Caco-2 (cell line): ENCODE results near the gene DSCAM. TPM values are rescaled to one million over a fixed set of nuclear protein-coding genes. Genes with fewer than 3 reads are reported as not detected.

Source experiments
- BruUV-seq: library from RNA; stranded (reverse); fragments of 400-500 nt; replicated peaks from 2 replicates; lab custom pipeline; 2021; lab: Mats Ljungman, UMichigan
- CTCF ChIA-PET: fragments of 300-600 bp; sonication (Branson Sonifier 250); formaldehyde crosslinking; loops from one replicate; lab custom pipeline; 2022; ENCODE audit warnings: antibody characterized with exemption; lab: Charles Lee
- POLR2A ChIA-PET: fragments of 300-600 bp; sonication (Branson Sonifier 250); formaldehyde crosslinking; loops from one replicate; lab custom pipeline; 2022; ENCODE audit warnings: antibody characterized with exemption; lab: Charles Lee
- DNase-seq, 2 experiments: peaks; one replicate each; pipeline versions ENCODE4 v3.0.0 to v3.0.0-alpha.2; 2020 to 2022
- H3K27me3 ChIP-seq: replicated peaks from 2 replicates; pipeline ENCODE4 v1.6.0; 2011; ENCODE audit warnings: low read length; ENCODE audit not compliant: control insufficient read depth, insufficient read depth
- H3K36me3 ChIP-seq: 2 replicates; pipeline ENCODE4 v1.5.1; 2011; ENCODE audit warnings: low read length; ENCODE audit not compliant: control insufficient read depth, insufficient read depth
- H3K4me1 ChIP-seq: fragments of 250-450 bp; sonication (Bioruptor Pico); 2 replicates; pipeline ENCODE4 v1.5.1; 2020; ENCODE audit warnings: mild to moderate bottlenecking
- H3K4me3 ChIP-seq: 2 replicates; pipeline ENCODE4 v1.5.1; 2011; ENCODE audit warnings: low read depth, mild to moderate bottlenecking, control low read depth, low read length
- H3K9me3 ChIP-seq: fragments of 250-450 bp; sonication (Bioruptor Pico); 2 replicates; pipeline ENCODE4 v1.5.1; 2020; ENCODE audit warnings: mild to moderate bottlenecking, moderate library complexity
- H3K27ac Mint-ChIP-seq: one replicate; pipeline ENCODE4 v1.8.0; 2022; ENCODE audit warnings: mixed read lengths; ENCODE audit not compliant: unreplicated experiment
- H3K27me3 Mint-ChIP-seq: one replicate; pipeline ENCODE4 v1.8.0; 2022; ENCODE audit warnings: mixed read lengths; ENCODE audit not compliant: insufficient read depth, unreplicated experiment
- H3K36me3 Mint-ChIP-seq: one replicate; pipeline ENCODE4 v1.8.0; 2022; ENCODE audit warnings: mild to moderate bottlenecking, mixed read lengths; ENCODE audit not compliant: insufficient read depth, unreplicated experiment
- H3K4me1 Mint-ChIP-seq: one replicate; pipeline ENCODE4 v1.8.0; 2022; ENCODE audit warnings: low read depth, mixed read lengths; ENCODE audit not compliant: unreplicated experiment
- H3K4me3 Mint-ChIP-seq: one replicate; pipeline ENCODE4 v1.8.0; 2022; ENCODE audit warnings: mild to moderate bottlenecking, moderate library complexity, mixed read lengths; ENCODE audit not compliant: unreplicated experiment
- H3K9me3 Mint-ChIP-seq: one replicate; pipeline ENCODE4 v1.8.0; 2022; ENCODE audit warnings: mixed read lengths; ENCODE audit not compliant: unreplicated experiment
- CTCF ChIP-seq, 2 experiments: fragments of 200-600 bp in 1 of 2; IDR thresholded peaks; 1 replicate in 1 of 2; 2 replicates in 1 of 2; pipeline versions ENCODE4 v1.5.1 to v1.8.0; 2011 to 2022; ENCODE audit warnings: antibody characterized with exemption in 1 of 2, control low read depth in 1 of 2, inconsistent platforms in 1 of 2, low read depth in 1 of 2, low read length in 1 of 2, mild to moderate bottlenecking in 1 of 2, moderate library complexity in 1 of 2; ENCODE audit not compliant: insufficient read depth in 1 of 2, severe bottlenecking in 1 of 2, unreplicated experiment in 1 of 2
- intact Hi-C: fragments of 100-400 bp; cut with micrococcal nuclease; formaldehyde crosslinking; loops from one replicate; pipeline ENCODE4 v1.10.0; 2022; ENCODE audit not compliant: unreplicated experiment
- total RNA-seq: library from RNA; stranded (reverse); gene quantifications from 2 replicates; pipeline ENCODE4 v1.2.3, GENCODE V29; 2022

The DSCAM gene
- total RNA-seq, 1 experiment from 2014 or later, result not detected

- TF ChIP-seq CTCF (IDR thresholded peaks at IDR 0.05; ENCODE audit: insufficient read depth in 1 of 2, low read depth in 1 of 2, low read length in 1 of 2, severe bottlenecking in 1 of 2, unreplicated experiment in 1 of 2), result no peak
- DNase-seq, result no peak
- ChIA-PET CTCF (no interaction called here), POLR2A (no interaction called here)
- no peaks in the 10 kb centered on the region for H3K36me3 Mint-ChIP-seq
- BruUV-seq, result no TSS peak
- no peaks in the 10 kb centered on the region for H3K9me3 ChIP-seq
- no peaks in the 10 kb centered on the region for H3K4me1 ChIP-seq
- H3K9me3 Mint-ChIP-seq, result no peaks in the 10 kb centered on the region
- no peak overlapping the region for H3K27ac Mint-ChIP-seq
- H3K4me3 Mint-ChIP-seq, result no peak overlapping the region
- no peak overlapping the region for H3K4me3 ChIP-seq
- H3K27me3 Mint-ChIP-seq, result peaks cover 14% of the 10 kb centered on the region
- no peaks in the 10 kb centered on the region for H3K27me3 ChIP-seq
- intact Hi-C loops, result no loop called here
- H3K36me3 ChIP-seq, result no peaks in the 10 kb centered on the region
- no peaks in the 10 kb centered on the region for H3K4me1 Mint-ChIP-seq
These were observed 116.5 kb downstream of the DSCAM start for GRCh38 chr21:40730426-40730800.

- peaks cover 13% of the 10 kb centered on the region for H3K27me3 Mint-ChIP-seq
- CTCF ChIA-PET, result no interaction called here
These were observed 117.1 kb downstream of the DSCAM start for GRCh38 chr21:40729761-40730425.

DNA sequence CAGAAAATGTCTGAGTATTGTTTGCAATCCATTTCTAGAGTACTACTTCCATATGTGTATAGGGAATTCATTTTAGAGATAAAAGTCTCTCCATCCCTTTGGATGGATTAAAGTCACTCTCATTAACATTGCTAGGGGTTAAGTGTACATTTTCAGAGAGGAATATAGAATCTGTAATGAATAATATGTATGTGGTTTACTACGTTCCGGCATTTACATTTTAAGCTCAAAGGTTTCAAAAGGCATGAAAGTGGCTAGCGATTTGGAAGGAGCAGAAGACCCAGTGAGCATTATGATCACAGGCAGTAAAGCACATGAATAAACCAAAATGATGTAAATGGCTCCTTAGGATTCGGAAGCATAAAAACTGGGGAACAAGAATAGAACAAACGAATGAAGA, 123.0 kb downstream of the DSCAM start:
- no peaks in the 10 kb centered on the region for H3K4me1 Mint-ChIP-seq
- ChIA-PET POLR2A (no interaction called here), CTCF (no interaction called here)
- Histone ChIP-seq H3K4me3 (no peak overlapping the region), H3K36me3 (no peaks in the 10 kb centered on the region), H3K4me1 (no peaks in the 10 kb centered on the region), H3K9me3 (peaks cover 7% of the 10 kb centered on the region; the same call in 1 of the 2 replicates), H3K27me3 (no peaks in the 10 kb centered on the region)
- no peak for TF ChIP-seq CTCF (IDR thresholded peaks at IDR 0.05; ENCODE audit: insufficient read depth in 1 of 2, low read depth in 1 of 2, low read length in 1 of 2, severe bottlenecking in 1 of 2, unreplicated experiment in 1 of 2)
- BruUV-seq, result no TSS peak
- peaks cover 11% of the 10 kb centered on the region for H3K27me3 Mint-ChIP-seq
- H3K27ac Mint-ChIP-seq, result no peak overlapping the region
- H3K9me3 Mint-ChIP-seq, result peaks cover 32% of the 10 kb centered on the region
- no peaks in the 10 kb centered on the region for H3K36me3 Mint-ChIP-seq
- intact Hi-C loops, result no loop called here
- H3K4me3 Mint-ChIP-seq, result no peak overlapping the region
- DNase-seq, result no peak

More at GRCh38 chr21:40729761-40730425, 117.1 kb downstream of the DSCAM start:
- BruUV-seq, result no TSS peak
- no peak overlapping the region for H3K4me3 ChIP-seq
- DNase-seq, result no peak
- no peaks in the 10 kb centered on the region for H3K4me1 Mint-ChIP-seq
- H3K4me1 ChIP-seq, result no peaks in the 10 kb centered on the region
- H3K27ac Mint-ChIP-seq, result no peak overlapping the region
- H3K36me3 ChIP-seq, result no peaks in the 10 kb centered on the region
- TF ChIP-seq CTCF (IDR thresholded peaks at IDR 0.05; ENCODE audit: insufficient read depth in 1 of 2, low read depth in 1 of 2, low read length in 1 of 2, severe bottlenecking in 1 of 2, unreplicated experiment in 1 of 2), result no peak
- no peaks in the 10 kb centered on the region for H3K36me3 Mint-ChIP-seq
- H3K9me3 Mint-ChIP-seq, result no peaks in the 10 kb centered on the region
- H3K9me3 ChIP-seq, result no peaks in the 10 kb centered on the region
- no peaks in the 10 kb centered on the region for H3K27me3 ChIP-seq
- intact Hi-C loops, result no loop called here
- H3K4me3 Mint-ChIP-seq, result no peak overlapping the region
- POLR2A ChIA-PET, result no interaction called here
